SK-N-SH treated with all-trans-retinoic acid at 6 μM for 48 hours (cell line): Measurements from ENCODE around the gene ABCF2.

Experiments used
- ISL1 ChIP-seq: fragments of 250-450 bp; sonication (Bioruptor Pico); IDR thresholded peaks from 2 replicates; pipeline ENCODE4 v2.1.2; 2022; ENCODE audit warnings: mild to moderate bottlenecking, moderate library complexity
- PATZ1 ChIP-seq: fragments of 250-450 bp; sonication (Bioruptor Pico); IDR thresholded peaks from 2 replicates; pipeline ENCODE4 v1.8.0; 2020; ENCODE audit warnings: mild to moderate bottlenecking, moderate library complexity, borderline replicate concordance
- RARB ChIP-seq: fragments of 250-450 bp; sonication (Bioruptor Pico); IDR thresholded peaks from 2 replicates; pipeline ENCODE4 v1.8.0; 2021; ENCODE audit warnings: mild to moderate bottlenecking, moderate library complexity
- ZC3H10 ChIP-seq: fragments of 250-450 bp; sonication (Bioruptor Pico); IDR thresholded peaks from 2 replicates; pipeline ENCODE4 v1.5.1; 2021; ENCODE audit warnings: mild to moderate bottlenecking, moderate library complexity
- ZFP30 ChIP-seq: fragments of 450-650 bp; formaldehyde crosslinking; IDR thresholded peaks from 2 replicates; pipeline ENCODE4 v1.5.0; 2022; ENCODE audit warnings: mild to moderate bottlenecking, moderate library complexity

GRCh38 chr7:151194188-151194587 lies 32.8 kb downstream of the ABCF2 start:
- TF ChIP-seq ZFP30 (CRISPR knock-in tag) (no peak), ISL1 (no peak), ZC3H10 (CRISPR knock-in tag) (no peak), RARB (no peak), PATZ1 (CRISPR knock-in tag) (no peak)
